ENCODE results near the gene SHISA8.

The SHISA8 gene

DNA sequence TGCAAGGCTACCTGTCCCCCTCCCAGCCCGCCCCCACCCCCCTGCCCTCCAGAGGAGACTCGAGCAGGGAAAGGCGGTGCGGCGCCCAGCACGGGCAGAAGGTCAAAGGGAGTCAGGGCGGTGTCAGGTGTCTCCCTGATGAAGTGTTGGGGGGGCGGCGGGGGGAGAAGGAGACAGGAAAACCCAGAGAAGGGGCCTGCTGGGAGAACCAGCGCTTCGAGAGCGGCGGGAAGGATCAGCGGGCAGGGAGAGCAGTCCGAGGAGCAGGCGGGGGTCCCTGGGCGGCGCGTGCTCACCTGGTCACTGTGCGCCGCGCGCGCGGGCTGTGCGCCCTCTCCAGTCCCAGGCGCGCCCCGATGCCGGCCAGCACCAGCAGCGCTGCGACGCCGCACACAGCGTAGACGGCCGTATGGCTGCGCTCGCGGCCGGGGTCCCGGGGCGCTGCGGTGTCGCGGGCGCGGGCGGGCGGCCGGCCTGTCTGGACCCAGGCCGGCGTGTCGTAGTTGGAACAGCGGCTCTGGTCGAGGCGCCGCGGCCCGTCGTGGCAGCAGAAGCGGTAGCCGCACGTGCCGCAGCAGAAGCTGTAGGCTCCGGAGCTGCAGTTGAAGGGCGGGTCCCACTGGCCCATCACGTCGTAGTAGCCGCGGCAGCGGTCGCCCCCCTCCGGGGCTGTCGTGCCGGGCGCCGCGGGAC lies 886 bp downstream of the SHISA8 start:
- DNase-seq: no peak

DNA sequence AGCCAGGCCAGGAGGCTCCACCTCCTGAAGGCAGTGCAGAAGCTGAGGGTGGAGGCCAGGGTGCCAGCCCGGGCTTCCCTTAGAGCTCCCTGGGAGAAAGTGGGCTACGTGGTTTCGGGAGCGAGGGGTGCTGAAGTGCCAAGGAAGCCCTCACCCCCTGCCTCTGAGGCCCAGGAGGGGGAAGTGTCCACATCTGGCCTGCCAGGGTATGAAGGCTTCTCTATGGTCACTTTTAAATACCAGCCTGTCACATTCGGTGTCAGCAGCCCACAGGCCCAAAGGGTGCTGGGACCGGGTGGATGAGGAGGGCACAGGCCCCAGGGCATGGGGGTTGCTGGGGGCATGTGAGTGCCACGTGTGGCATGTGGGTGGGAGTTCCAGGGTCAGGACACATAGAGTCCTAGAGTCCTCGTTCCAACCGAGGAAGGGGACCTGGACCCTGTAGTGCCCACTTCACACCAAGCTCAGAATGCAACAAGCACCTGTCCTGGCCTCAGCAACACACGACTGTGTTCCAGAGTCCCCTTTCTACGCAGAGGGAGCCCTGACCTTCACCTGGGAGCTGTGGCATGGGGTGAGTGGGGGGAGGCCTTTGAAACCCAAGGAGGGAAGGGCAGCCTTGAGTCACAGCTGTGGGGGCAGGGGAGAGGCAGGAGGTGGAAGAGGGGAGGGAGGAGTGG lies 1.7 kb downstream of the SHISA8 start:
- DNase-seq: no peak

- no peak for DNase-seq
These were observed 2.4 kb downstream of the SHISA8 start for GRCh38 chr22:41912338-41913039.

DNA sequence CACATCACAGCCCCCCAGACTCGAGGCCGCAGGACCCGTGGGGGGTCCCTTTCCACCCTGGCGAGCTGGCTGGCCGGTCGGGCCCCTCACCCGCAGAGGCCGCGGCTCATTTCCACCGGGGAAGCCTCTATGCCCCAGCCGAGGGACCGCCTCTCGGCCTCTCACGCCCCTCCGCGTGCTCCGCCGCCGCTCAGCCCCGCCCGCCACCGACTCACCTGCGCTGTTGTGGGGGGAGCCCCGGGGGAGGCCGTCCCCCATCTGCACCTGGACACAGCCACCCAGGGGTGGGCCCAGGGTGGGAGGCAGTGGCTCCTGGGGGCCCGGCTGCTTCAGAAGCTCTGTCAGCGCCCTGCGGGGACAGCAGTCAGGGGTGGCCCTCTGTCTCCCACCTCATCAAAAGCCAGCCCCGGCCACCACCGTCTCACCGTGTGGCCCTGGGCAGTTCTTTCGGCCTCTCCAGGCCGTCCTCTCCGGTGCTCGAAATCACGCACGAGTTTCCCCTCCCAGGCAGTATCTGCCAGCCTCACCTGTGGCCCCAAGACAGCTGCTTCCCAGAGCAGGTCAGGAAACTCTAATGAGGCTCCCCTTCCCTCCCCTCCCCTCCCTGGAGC lies 3.8 kb downstream of the SHISA8 start:
- no peak for DNase-seq

GRCh38 chr22:41910050-41911000 lies 4.5 kb downstream of the SHISA8 start:
- DNase-seq: peak; percentile 40

- no peak for DNase-seq
These were observed 5.4 kb downstream of the SHISA8 start for GRCh38 chr22:41909310-41910049.

DNA sequence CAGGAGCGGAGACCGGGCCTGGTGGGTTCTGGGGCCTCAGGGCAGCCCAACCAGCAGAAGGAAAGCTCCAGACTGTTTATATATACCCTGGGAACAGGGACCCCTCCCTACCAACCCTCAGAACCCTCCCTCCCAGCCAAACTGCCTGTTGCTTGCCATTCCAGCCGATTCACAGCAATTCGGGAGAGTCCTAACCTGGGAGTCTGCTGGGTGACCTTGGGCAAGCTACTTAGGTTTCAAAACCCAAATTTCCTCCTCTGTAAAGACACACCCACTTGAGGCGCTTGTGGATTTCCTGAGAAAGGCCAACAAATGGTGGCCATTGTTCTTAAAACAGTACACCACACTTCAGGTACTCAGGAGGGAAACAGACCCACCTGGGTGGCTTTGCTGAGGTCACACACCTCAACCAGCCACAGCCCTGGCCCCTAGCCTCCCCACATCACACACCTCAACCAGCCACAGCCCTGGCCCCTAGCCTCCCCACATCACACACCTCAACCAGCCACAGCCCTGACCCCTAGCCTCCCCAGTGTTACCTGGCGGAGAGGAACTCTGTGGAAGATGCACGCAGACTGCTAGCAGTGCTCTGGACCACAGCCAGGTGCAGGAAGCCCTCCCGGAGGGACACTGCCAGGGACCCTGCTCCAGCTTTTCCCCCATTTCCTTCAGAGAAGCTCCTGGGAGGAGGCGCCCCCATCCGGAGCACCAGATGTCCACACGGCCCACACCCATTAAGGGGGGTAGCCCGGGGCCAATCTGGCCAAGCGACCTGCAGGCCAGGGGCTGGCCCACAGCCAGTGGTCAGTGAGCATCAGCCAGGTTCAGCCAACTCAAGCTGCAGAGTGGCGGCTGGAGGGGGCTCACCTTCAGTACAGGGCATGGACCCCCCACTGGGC lies 6.2 kb downstream of the SHISA8 start:
- DNase-seq: no peak

DNA sequence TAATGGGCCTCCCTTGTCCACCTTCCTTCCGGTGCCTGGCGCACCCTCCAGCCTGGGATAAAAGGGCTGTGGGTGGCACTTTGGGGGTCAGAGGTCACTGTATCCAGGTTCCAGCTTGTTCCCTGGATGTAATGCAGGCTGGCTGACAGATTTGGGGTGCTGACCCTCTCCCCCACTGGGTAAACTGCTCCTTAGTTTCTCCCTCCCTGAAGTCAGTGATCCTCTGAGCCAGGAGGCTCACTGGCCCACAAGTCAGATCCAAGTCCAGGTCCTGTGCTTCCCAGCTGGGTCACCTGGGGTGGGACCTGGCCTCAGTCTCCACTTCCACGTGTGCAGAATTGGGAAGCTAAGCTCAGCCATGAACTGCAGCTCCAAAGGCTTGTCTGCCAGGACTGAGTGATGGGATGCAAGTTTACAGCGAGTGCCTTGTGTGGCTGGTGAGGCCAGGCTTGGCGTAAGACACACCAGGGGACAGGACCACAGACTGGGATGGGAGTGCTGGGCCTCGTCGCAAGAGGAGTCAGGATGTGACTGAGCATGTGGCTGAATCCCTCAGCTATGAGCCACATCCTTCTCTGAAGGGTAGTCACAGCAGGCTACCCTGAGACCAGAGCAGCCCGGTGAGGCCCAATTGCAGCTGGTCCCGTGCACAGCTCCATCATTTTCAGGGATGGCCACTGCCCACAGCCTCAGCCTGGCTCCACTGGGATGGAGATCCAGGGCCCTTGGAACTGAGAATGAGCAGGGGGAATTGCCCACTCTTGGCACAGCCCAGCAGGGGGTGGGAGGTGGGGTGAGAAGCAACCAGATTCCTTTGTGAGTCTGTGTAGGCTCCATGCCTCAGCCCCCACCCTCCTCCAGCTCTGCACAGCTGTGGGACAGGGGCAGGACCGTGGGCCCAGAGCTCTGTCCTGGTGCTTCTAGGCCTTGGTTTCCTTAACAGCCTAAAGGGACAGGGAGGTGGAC lies 7.2 kb downstream of the SHISA8 start:
- no peak for DNase-seq

- DNase-seq: no peak
These were observed 8.1 kb downstream of the SHISA8 start for GRCh38 chr22:41906822-41907221.

GRCh38 chr22:41905411-41906202 lies 9.3 kb downstream of the SHISA8 start:
- no peak for DNase-seq

- no peak for DNase-seq
These were observed 10.1 kb downstream of the SHISA8 start for GRCh38 chr22:41904450-41905410.

GRCh38 chr22:41902932-41903421 lies 11.9 kb downstream of the SHISA8 start:
- no peak for DNase-seq

GRCh38 chr22:41902016-41902415 lies 12.9 kb downstream of the SHISA8 start:
- no peak for DNase-seq

DNA sequence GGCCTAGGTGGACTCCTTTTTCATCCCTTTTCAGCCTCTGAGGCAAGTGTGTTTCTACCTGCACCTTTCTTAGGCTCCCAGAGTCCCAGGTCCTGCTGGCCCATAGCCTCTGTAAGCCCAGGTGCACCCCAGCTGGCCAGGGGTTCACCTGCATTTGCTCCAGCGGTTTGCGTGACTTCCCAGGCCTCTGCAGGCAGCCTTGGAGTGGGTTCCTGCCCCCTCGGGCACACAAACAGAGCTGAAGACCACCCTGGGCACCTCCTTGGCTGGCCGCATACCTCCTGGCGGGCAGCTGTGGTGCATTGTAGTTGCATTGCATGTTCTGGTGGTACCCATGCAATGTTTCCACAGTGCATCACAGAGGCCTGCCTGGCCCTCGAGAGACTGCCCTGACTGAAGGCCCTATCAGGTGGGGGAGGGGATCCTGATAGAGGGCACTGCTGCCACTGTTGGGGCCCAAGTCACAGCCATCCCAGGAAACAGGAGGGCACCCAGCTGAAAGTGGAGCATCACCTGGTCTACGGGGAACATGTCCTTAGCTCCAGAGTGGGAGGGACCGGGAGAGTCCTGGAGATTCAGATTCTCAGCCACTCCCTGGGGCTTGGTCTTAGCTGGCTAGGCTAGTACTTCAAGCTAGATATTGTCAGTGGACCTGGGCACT lies 14.1 kb downstream of the SHISA8 start:
- DNase-seq: no peak

DNA sequence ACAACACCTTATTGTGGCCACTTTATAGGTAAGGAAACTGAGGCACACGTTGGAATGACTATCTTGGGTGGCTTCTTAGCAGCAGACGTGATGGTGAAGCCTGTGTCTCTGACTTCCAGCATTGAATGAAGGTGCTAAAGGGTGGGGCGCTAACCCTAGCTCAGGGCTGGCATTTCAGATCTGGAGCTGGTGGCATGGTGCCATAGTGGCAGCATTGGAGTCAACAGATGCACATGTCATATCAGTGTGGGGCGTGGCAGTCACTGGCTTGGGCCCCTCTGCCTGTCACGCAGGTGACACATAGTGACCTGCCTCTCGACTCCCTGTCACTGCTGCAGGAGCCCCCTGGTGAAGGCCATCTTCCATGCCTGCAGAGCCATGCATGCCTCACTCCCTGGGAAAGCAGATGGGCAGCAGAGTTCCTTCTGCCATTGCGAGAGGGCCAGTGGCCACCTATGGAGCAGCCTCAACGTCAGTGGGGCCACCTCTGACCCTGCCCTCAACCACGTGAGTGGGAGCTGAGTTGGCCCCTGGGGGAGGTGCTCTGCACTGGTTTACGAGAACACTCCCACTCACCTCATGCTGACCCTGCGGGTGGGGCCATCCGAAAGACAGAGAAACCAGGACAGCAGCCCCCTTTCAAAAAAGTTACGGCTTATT lies 14.8 kb downstream of the SHISA8 start:
- DNase-seq: peak; percentile 48

DNA sequence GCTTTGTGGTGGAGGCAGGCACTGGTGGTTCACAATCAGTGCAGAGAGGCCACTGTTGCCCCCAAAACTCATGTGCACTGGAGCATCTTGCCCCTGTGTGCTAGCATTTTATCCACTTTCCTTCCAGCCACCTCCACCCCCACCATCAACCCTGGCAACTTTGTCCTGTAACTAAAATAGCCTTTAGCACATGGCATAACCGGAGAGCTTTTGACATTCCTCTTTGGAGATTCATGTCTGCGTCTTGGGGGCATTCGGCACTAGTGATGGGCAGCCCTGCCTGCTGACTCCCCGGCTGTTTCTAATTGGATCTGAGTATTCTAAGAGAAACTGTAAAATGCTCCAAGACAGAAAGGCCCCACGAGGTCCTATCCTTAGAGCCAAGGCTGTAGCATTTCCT lies 15.8 kb downstream of the SHISA8 start:
- DNase-seq: no peak
